Heart left ventricle (tissue), 13 donors: ENCODE data around the gene VEGFB.

ENCODE experiments used
- CTCF ChIP-seq, 12 donors: fragments of 200-600 bp; sonication (generic) in 4 of 12; IDR thresholded peaks; one replicate each; pipeline versions ENCODE4 v1.5.0 to v1.8.0; 2018 to 2022; ENCODE audit warnings: antibody characterized with exemption in 12 of 12, mild to moderate bottlenecking in 5 of 12
- POLR2A ChIP-seq, 2 donors: fragments of 450-650 bp; IDR thresholded peaks; one replicate each; pipeline ENCODE4 v1.6.1; 2017; ENCODE audit warnings: antibody characterized with exemption in 2 of 2, mild to moderate bottlenecking in 2 of 2, moderate library complexity in 2 of 2
- donor health status: ischemic (EF 13 %, LVEDD 7.1; RV severe dilation, severe dysfunction).
- donor health status: DM: no; HTN: yes; CAD: no.
- donor health status: DM: no; HTN: no; CAD: no.
- donor health status: ischemic (EF 25% LVEDD 6.9; RV normal size, moderate dysfunction).
- donor health status: ischemic (EF 25% LVEDD 5.7; RV mildly dilated, moderate dysfunction).
- donor health status: ischemic (EF 35%, LVEDD 5.7; RV mildly dilated, moderate dysfunction).
- donor health status: nonischemic (EF 11% LVEDD 7.7; RV severe dilation, severe dysfunction).
- donor health status: DM: yes; HTN: yes; CAD: no.
- donor health status: PGD.
- donor health status: ischemic (EF 29% LVEDD 5.4; RV normal size, mild dysfunction).
- donor health status: nonischemic (EF 23%, LVEDD 6.1; RV moderate dilation, normal function).

DNA sequence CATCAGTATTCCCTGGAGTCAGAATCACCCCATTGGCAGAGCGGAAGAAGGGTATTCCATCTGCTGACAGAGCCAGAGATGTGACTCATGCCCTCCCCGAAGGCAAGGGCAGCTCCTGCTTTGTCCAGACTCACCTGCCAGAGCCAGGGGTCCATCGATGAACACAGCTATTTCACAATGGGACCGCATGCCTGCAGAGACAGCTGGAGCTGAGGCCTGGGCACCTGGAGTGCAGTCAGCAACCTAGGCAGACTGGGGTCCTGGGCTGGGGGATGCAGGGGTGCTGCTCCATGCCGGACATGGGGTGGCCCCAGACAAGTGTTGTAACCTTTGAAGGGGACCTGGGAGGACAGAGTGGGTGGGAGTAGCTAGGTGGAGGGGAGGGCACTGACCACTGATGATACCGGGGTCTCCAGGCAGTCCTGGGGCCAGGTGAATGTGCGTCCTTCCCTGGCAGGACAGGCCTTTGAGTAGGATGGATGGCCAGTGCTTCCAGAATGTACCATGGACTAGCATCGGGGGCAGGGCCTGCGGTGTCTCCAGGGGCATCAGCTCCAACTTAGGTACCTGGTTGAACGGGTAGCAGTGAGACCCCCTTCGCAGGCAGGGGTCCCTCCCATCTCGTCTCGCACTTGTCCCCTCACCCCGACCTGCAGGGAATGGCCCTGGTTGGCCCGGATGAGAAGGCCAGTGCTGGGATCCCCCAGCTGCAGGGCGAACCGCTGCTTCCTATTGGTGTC is 10.1 kb upstream of the VEGFB start:
- TF ChIP-seq CTCF (IDR thresholded peaks at IDR 0.05) (no peak), POLR2A (IDR thresholded peaks at IDR 0.05) (no peak)
